HepG2 (cell line): ENCODE results near the gene NXN. TPM values are rescaled to one million over a fixed set of nuclear protein-coding genes. Genes with fewer than 3 reads are reported as not detected.

Experiments
- CREB1 ChIP-seq, 2 experiments: fragments of 450-650 bp in 1 of 2; IDR thresholded peaks; 2 replicates each; pipeline ENCODE4 v1.6.1; 2016 to 2017; ENCODE audit warnings: control low read depth in 1 of 2, mild to moderate bottlenecking in 1 of 2, missing compliant biosample characterization in 1 of 2, missing genetic modification characterization in 1 of 2
- FOXC1 ChIP-seq: sonication (generic); formaldehyde crosslinking; IDR thresholded peaks from 2 replicates; pipeline ENCODE4 v1.8.0; 2022; ENCODE audit warnings: mild to moderate bottlenecking, missing genetic modification reagents, borderline replicate concordance
- MAFG ChIP-seq: sonication (generic); formaldehyde crosslinking; IDR thresholded peaks from 2 replicates; pipeline ENCODE4 v1.5.1; 2020; ENCODE audit warnings: mild to moderate bottlenecking, missing genetic modification reagents
- SAFB2 ChIP-seq: sonication (generic); formaldehyde crosslinking; IDR thresholded peaks from 2 replicates; pipeline ENCODE4 v1.5.1; 2020; ENCODE audit warnings: missing genetic modification reagents, low read depth, mild to moderate bottlenecking, borderline replicate concordance
- TAF15 ChIP-seq: fragments of 200-400 bp; formaldehyde crosslinking; IDR thresholded peaks from one replicate; pipeline ENCODE4 v1.6.1; 2018; ENCODE audit warnings: mild to moderate bottlenecking, low read depth, low read length; ENCODE audit not compliant: poor library complexity, severe bottlenecking
- TGIF2 ChIP-seq: IDR thresholded peaks from 2 replicates; pipeline ENCODE4 v1.6.1; 2016; ENCODE audit warnings: control low read depth, missing compliant biosample characterization
- polyA plus RNA-seq, 8 experiments: library from polyadenylated mRNA; depleted of rRNA in 3 of 8; stranded (reverse) in 7 of 8; unstranded in 1 of 8; fragments of >200 nt; fragmentation: Illumina TruSeq in 4 of 8; extraction: Trizol in 4 of 8; gene quantifications; 2 replicates each; pipeline versions ENCODE4 v1.2.1 to v1.2.3, GENCODE V29; 2011 to 2016; ENCODE audit warnings: low read depth in 4 of 8, missing spikeins in 1 of 8, mixed read lengths in 1 of 8; ENCODE audit not compliant: insufficient read depth in 1 of 8
- total RNA-seq, 5 experiments: library from RNA; depleted of rRNA; stranded (reverse); fragments of >200 nt; fragmentation: Illumina TruSeq; extraction: Trizol; gene quantifications; 2 replicates each; pipeline ENCODE4 v1.2.3, GENCODE V29; 2016; ENCODE audit warnings: low read depth in 1 of 5
- TF ChIP-seq, protein P1 (sequence below), 2 experiments: sonication (generic) in 1 of 2; formaldehyde crosslinking in 1 of 2; IDR thresholded peaks; 2 replicates each; pipeline versions ENCODE4 v1.4.0 to v1.6.1; 2016 to 2020; ENCODE audit warnings: borderline replicate concordance in 1 of 2, low read depth in 1 of 2, mild to moderate bottlenecking in 1 of 2, missing genetic modification reagents in 1 of 2
- TF ChIP-seq, protein P2 (sequence below): sonication (generic); formaldehyde crosslinking; IDR thresholded peaks from 2 replicates; pipeline ENCODE4 v1.4.0; 2020; ENCODE audit warnings: missing genetic modification reagents, low read depth, mild to moderate bottlenecking, borderline replicate concordance
- TF ChIP-seq, protein P3 (sequence below): IDR thresholded peaks from 2 replicates; pipeline ENCODE4 v1.6.1; 2016; ENCODE audit warnings: missing compliant biosample characterization, missing genetic modification reagents, borderline replicate concordance
- TF ChIP-seq, protein P4 (sequence below): sonication (generic); formaldehyde crosslinking; IDR thresholded peaks from 2 replicates; pipeline ENCODE4 v1.5.0; 2020; ENCODE audit warnings: mild to moderate bottlenecking, missing genetic modification reagents, borderline replicate concordance

Gene NXN
- total and polyA plus RNA-seq, 2 of the 13 experiments (the other 11 are each of a cell fraction or from before 2014, with no cell fraction given), result 22.2 to 24.3 TPM

DNA sequence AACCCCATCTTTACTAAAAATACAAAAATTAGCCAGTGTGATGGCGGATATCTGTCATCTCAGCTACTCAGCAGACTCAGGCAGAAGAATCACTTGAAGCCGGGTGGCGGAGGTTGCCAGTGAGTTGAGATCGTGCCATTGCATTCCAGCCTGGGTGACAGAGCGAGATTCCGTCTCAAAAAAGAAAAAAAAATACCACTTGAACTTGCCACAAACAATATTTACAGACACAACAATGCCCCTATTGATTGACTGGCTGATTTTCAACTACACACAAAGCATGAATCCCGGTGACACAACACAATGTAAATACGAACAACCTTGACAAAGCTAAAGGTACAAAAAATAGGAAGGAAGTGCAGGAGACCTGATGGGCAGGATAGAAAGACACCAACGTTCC, 49.3 kb downstream of the NXN start (continued):
- TF ChIP-seq, protein P1, sequence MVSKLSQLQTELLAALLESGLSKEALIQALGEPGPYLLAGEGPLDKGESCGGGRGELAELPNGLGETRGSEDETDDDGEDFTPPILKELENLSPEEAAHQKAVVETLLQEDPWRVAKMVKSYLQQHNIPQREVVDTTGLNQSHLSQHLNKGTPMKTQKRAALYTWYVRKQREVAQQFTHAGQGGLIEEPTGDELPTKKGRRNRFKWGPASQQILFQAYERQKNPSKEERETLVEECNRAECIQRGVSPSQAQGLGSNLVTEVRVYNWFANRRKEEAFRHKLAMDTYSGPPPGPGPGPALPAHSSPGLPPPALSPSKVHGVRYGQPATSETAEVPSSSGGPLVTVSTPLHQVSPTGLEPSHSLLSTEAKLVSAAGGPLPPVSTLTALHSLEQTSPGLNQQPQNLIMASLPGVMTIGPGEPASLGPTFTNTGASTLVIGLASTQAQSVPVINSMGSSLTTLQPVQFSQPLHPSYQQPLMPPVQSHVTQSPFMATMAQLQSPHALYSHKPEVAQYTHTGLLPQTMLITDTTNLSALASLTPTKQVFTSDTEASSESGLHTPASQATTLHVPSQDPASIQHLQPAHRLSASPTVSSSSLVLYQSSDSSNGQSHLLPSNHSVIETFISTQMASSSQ (IDR thresholded peaks at IDR 0.05; ENCODE audit: low read depth), result peak; percentile 92
- TF ChIP-seq, protein P1 (CRISPR knock-in tag; IDR thresholded peaks at IDR 0.05; ENCODE audit: borderline replicate concordance), result peak; percentile 93
- TF ChIP-seq FOXC1 (CRISPR knock-in tag), result peak; percentile 74; the same call in 1 of the 2 replicates
- TF ChIP-seq, protein P2, sequence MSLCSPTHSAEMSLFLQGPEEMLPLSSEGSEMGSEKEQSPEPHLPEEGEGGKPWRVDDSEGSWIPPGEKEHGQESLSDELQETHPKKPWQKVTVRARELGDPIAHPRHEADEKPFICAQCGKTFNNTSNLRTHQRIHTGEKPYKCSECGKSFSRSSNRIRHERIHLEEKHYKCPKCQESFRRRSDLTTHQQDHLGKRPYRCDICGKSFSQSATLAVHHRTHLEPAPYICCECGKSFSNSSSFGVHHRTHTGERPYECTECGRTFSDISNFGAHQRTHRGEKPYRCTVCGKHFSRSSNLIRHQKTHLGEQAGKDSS (CRISPR knock-in tag), result no peak; the same call in 1 of the 2 replicates
- no peak; the same call in 1 of the 2 replicates for TF ChIP-seq SAFB2
- TF ChIP-seq TGIF2 (CRISPR knock-in tag), result peak; percentile 81
- TF ChIP-seq CREB1 (IDR thresholded peaks at IDR 0.05), result peak; percentile 68
- TF ChIP-seq CREB1 (CRISPR knock-in tag; IDR thresholded peaks at IDR 0.05), result peak; percentile 89
- TF ChIP-seq MAFG (CRISPR knock-in tag), result no peak
- no peak for TF ChIP-seq TAF15
- TF ChIP-seq, protein P3, sequence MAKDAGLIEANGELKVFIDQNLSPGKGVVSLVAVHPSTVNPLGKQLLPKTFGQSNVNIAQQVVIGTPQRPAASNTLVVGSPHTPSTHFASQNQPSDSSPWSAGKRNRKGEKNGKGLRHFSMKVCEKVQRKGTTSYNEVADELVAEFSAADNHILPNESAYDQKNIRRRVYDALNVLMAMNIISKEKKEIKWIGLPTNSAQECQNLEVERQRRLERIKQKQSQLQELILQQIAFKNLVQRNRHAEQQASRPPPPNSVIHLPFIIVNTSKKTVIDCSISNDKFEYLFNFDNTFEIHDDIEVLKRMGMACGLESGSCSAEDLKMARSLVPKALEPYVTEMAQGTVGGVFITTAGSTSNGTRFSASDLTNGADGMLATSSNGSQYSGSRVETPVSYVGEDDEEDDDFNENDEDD (CRISPR knock-in tag), result no peak
- TF ChIP-seq, protein P4, sequence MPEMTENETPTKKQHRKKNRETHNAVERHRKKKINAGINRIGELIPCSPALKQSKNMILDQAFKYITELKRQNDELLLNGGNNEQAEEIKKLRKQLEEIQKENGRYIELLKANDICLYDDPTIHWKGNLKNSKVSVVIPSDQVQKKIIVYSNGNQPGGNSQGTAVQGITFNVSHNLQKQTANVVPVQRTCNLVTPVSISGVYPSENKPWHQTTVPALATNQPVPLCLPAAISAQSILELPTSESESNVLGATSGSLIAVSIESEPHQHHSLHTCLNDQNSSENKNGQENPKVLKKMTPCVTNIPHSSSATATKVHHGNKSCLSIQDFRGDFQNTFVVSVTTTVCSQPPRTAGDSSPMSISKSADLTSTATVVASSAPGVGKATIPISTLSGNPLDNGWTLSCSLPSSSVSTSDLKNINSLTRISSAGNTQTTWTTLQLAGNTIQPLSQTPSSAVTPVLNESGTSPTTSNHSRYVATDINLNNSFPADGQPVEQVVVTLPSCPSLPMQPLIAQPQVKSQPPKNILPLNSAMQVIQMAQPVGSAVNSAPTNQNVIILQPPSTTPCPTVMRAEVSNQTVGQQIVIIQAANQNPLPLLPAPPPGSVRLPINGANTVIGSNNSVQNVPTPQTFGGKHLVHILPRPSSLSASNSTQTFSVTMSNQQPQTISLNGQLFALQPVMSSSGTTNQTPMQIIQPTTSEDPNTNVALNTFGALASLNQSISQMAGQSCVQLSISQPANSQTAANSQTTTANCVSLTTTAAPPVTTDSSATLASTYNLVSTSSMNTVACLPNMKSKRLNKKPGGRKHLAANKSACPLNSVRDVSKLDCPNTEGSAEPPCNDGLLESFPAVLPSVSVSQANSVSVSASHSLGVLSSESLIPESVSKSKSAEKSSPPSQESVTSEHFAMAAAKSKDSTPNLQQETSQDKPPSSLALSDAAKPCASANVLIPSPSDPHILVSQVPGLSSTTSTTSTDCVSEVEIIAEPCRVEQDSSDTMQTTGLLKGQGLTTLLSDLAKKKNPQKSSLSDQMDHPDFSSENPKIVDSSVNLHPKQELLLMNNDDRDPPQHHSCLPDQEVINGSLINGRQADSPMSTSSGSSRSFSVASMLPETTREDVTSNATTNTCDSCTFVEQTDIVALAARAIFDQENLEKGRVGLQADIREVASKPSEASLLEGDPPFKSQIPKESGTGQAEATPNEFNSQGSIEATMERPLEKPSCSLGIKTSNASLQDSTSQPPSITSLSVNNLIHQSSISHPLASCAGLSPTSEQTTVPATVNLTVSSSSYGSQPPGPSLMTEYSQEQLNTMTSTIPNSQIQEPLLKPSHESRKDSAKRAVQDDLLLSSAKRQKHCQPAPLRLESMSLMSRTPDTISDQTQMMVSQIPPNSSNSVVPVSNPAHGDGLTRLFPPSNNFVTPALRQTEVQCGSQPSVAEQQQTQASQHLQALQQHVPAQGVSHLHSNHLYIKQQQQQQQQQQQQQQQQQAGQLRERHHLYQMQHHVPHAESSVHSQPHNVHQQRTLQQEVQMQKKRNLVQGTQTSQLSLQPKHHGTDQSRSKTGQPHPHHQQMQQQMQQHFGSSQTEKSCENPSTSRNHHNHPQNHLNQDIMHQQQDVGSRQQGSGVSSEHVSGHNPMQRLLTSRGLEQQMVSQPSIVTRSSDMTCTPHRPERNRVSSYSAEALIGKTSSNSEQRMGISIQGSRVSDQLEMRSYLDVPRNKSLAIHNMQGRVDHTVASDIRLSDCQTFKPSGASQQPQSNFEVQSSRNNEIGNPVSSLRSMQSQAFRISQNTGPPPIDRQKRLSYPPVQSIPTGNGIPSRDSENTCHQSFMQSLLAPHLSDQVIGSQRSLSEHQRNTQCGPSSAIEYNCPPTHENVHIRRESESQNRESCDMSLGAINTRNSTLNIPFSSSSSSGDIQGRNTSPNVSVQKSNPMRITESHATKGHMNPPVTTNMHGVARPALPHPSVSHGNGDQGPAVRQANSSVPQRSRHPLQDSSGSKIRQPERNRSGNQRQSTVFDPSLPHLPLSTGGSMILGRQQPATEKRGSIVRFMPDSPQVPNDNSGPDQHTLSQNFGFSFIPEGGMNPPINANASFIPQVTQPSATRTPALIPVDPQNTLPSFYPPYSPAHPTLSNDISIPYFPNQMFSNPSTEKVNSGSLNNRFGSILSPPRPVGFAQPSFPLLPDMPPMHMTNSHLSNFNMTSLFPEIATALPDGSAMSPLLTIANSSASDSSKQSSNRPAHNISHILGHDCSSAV (CRISPR knock-in tag), result no peak
